Activated T-helper 1 cell treated with Interleukin-2 at 50 U/mL for 16 hours (primary cell): Measurements from ENCODE around the gene TXK.

ENCODE experiments used
- DNase-seq: peaks from one replicate; pipeline ENCODE4 v3.0.0-alpha.2; 2020; ENCODE audit warnings: low read depth

Gene TXK

GRCh38 chr4:48137846-48138245 lies 3.8 kb upstream of the TXK start:
- DNase-seq, result no peak

- no peak for DNase-seq
Observed at GRCh38 chr4:48133669-48134068, 381 bp downstream of the TXK start.

- DNase-seq, result no peak
Observed at GRCh38 chr4:48131736-48132135, 2.3 kb downstream of the TXK start.

- no peak for DNase-seq
Observed at GRCh38 chr4:48130100-48130499, 4.0 kb downstream of the TXK start.

- DNase-seq, result no peak
Observed at GRCh38 chr4:48129307-48130014, 4.6 kb downstream of the TXK start.

- peak; percentile 47 for DNase-seq
Observed at GRCh38 chr4:48127682-48128404, 6.2 kb downstream of the TXK start.

- DNase-seq, result no peak
Observed at GRCh38 chr4:48127231-48127630, 6.8 kb downstream of the TXK start.

- DNase-seq, result no peak
Observed at GRCh38 chr4:48126621-48127020, 7.4 kb downstream of the TXK start.

GRCh38 chr4:48124870-48125269 lies 9.2 kb downstream of the TXK start:
- DNase-seq, result no peak

GRCh38 chr4:48122756-48123155 lies 11.3 kb downstream of the TXK start:
- DNase-seq, result no peak

- no peak for DNase-seq
Observed at GRCh38 chr4:48121180-48121579, 12.9 kb downstream of the TXK start.

- no peak for DNase-seq
Observed at GRCh38 chr4:48120132-48120531, 13.9 kb downstream of the TXK start.

- DNase-seq, result no peak
Observed at GRCh38 chr4:48119646-48120045, 14.4 kb downstream of the TXK start.

- no peak for DNase-seq
Observed at GRCh38 chr4:48118081-48118480, 16.0 kb downstream of the TXK start.

- DNase-seq, result no peak
Observed at GRCh38 chr4:48116582-48116981, 17.5 kb downstream of the TXK start.

GRCh38 chr4:48114412-48114811 lies 19.6 kb downstream of the TXK start:
- no peak for DNase-seq

- DNase-seq, result no peak
Observed at GRCh38 chr4:48112017-48112667, 21.9 kb downstream of the TXK start.

- no peak for DNase-seq
Observed at GRCh38 chr4:48110452-48110978, 23.5 kb downstream of the TXK start.

GRCh38 chr4:48109413-48110263 lies 24.4 kb downstream of the TXK start:
- no peak for DNase-seq

GRCh38 chr4:48108309-48109073 lies 25.6 kb downstream of the TXK start:
- no peak for DNase-seq

GRCh38 chr4:48105230-48105629 lies 28.8 kb downstream of the TXK start:
- no peak for DNase-seq
